Measurements from ENCODE around the gene YIF1A. TPM values are rescaled to one million over a fixed set of nuclear protein-coding genes. Genes with fewer than 3 reads are reported as not detected.

The YIF1A gene
- total RNA-seq, 1 donor from 2014 or later = 53.4 TPM

DNA sequence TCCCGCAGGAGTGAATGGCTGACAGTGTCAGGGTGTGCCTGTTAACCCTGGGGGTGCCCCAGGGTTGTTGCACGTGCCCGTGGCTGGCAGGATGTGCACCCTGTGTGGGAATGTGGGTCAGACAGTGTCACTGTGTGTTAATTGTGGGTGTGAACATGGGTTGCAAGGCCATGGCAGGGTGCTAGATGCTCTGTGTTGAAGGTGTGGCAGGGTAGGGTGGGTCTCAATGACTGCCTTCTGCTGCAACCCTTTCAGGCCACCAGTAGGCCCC, 39.0 kb upstream of the YIF1A start:
- Mint-ChIP-seq H3K4me1 (peaks cover 22% of the 10 kb centered on the region), H3K4me3 (no peak overlapping the region), H3K36me3 (ENCODE audit: low read depth) (no peaks in the 10 kb centered on the region), H3K27ac (no peak overlapping the region), H3K27me3 (no peaks in the 10 kb centered on the region), H3K9me3 (no peaks in the 10 kb centered on the region)
- ChIA-PET POLR2A (no interaction called here), CTCF (no interaction called here)
- TF ChIP-seq, protein P1, sequence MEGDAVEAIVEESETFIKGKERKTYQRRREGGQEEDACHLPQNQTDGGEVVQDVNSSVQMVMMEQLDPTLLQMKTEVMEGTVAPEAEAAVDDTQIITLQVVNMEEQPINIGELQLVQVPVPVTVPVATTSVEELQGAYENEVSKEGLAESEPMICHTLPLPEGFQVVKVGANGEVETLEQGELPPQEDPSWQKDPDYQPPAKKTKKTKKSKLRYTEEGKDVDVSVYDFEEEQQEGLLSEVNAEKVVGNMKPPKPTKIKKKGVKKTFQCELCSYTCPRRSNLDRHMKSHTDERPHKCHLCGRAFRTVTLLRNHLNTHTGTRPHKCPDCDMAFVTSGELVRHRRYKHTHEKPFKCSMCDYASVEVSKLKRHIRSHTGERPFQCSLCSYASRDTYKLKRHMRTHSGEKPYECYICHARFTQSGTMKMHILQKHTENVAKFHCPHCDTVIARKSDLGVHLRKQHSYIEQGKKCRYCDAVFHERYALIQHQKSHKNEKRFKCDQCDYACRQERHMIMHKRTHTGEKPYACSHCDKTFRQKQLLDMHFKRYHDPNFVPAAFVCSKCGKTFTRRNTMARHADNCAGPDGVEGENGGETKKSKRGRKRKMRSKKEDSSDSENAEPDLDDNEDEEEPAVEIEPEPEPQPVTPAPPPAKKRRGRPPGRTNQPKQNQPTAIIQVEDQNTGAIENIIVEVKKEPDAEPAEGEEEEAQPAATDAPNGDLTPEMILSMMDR (IDR thresholded peaks at IDR 0.05) = no peak
- intact Hi-C loops (cut with micrococcal nuclease) = loop anchor here (1.0 to 2.0 kb wide), 5 partner anchors 16 to 106 kb away; partner anchors contain the start of genes BRMS1 and YIF1A
- no peak for DNase-seq
- ATAC-seq (ENCODE audit: low read depth) = no peak

DNA sequence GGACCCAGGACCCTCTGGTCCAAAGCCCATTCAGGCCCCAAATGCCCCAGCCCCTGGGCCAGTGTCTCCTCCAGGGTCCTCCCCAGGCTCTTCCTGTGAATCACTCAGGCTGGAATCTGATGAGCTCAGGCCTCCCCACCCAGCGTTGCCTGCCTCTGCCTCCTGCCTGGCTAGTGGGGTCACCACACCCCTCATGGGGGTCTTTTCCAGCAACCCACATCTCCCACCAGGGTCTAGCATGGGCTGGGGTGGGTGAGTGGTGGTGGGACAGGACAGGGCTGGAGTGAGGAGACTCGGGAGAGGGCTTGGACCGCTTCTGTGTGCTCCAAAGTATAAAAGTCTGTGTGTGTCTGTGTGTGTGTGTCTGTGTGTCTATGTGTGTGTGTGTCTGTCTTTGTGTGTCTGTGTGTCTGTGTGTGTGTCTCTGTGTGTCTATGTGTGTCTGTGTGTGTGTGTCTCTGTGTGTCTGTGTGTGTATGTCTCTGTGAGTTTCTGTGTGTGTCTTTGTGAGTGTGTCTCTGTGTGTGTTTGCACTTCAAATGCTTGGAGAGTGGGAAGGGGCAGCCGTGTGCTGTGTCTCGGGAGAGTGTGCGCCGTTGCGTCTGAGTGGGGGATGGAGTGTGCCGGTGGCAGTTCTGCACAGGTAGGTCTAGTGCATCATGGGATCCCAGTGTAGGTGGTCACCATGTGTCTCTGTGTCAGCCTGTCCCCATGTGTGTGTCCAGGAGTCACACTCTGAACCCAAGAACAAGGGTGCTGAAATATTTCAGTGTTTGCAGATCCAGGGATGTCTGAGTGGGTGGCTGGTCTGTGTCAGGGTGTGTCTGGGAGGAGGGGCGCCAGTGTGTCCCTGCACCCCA, 38.5 kb upstream of the YIF1A start:
- intact Hi-C loops (cut with micrococcal nuclease) = loop anchor here (1.0 to 2.0 kb wide), 5 partner anchors 15 to 105 kb away; partner anchors contain the start of genes BRMS1 and YIF1A
- CTCF ChIA-PET = interaction anchor here (2.7 kb wide), 1 partner anchor 16 kb away, joined by 12 read pairs; no protein-coding TSS in a partner anchor
- POLR2A ChIA-PET = interaction anchor here (1.3 to 1.4 kb wide), 2 partner anchors 9 to 15 kb away, joined by 6 to 10 read pairs; no protein-coding TSS in a partner anchor
- no peak for DNase-seq
- Mint-ChIP-seq H3K9me3 (no peaks in the 10 kb centered on the region), H3K27ac (no peak overlapping the region), H3K27me3 (no peaks in the 10 kb centered on the region), H3K36me3 (ENCODE audit: low read depth) (no peaks in the 10 kb centered on the region), H3K4me3 (no peak overlapping the region), H3K4me1 (peaks cover 22% of the 10 kb centered on the region)
- TF ChIP-seq, protein P1 (IDR thresholded peaks at IDR 0.05) = no peak
- no peak for ATAC-seq (ENCODE audit: low read depth)

DNA sequence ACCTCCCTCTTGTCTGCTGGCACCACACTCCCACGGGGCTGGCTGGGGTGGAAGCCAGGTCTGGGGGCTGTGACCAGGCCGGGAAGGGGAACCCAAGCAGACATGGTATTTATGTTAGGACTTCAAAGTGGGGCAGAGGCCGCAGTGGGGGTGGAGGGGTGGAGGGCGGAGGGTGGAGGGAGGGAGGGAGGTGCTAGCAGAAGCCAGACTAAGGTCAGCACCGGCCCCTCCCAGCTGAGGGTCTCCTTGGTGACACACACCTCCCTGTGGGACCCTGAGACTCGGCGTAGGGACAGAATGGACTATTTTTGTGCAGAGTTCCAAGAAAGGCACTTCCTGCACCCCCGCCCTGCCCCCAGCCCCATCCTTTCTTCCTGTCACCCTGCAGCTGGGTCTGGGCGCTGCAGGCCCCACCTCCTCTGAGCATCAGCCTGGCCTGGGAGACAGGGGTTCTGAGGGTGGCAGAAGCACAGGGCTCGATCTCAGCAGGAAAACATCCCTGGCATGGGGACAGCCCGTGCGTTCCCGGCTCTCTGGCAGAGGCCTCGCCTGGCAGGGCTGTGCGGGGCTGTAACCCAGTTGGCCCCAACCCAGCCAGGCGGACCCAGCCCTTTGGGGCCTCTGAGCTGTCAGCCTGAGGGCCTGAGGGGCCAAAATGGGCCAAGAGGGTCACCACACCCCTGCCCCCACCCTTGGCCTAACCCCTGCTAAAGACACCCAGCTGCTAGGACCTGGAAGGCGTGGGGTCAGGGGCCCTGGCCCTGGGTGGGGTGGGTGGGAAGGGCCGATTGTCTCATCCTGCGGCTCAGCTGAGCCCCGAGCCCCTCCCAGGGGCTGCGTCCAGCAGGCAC, 37.5 kb upstream of the YIF1A start:
- H3K27me3 Mint-ChIP-seq = no peaks in the 10 kb centered on the region
- no peak overlapping the region for H3K27ac Mint-ChIP-seq
- TF ChIP-seq, protein P1 (IDR thresholded peaks at IDR 0.05) = no peak
- H3K36me3 Mint-ChIP-seq (ENCODE audit: low read depth) = no peaks in the 10 kb centered on the region
- intact Hi-C loops (cut with micrococcal nuclease) = no loop called here
- ChIA-PET POLR2A (interaction anchor here (1.3 to 1.4 kb wide), 2 partner anchors 8 to 14 kb away, joined by 6 to 10 read pairs; no protein-coding TSS in a partner anchor), CTCF (interaction anchor here (2.7 kb wide), 1 partner anchor 15 kb away, joined by 12 read pairs; no protein-coding TSS in a partner anchor)
- ATAC-seq (ENCODE audit: low read depth) = no peak
- H3K9me3 Mint-ChIP-seq = no peaks in the 10 kb centered on the region
- no peak overlapping the region for H3K4me3 Mint-ChIP-seq
- DNase-seq = no peak
- peaks cover 22% of the 10 kb centered on the region for H3K4me1 Mint-ChIP-seq

DNA sequence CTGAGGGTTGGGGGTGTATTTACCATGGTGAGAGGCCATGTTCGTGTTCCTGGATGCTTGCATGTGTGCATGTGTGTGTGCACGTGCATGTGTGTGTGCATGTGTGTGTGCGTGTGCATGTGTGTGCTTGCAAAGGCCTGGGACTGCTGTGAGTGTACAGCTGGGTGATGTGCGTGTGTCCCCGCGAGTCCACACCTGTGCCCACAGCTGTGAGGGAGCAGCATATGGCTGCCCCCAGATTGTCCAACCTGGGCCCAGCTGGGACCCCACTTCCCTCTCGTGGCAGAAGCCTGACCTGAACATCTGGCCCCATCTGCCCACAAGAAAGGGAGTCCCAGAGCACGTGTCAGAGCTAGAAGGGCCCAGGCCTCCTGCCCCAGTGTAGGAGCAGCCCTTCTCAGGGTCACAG, 36.3 kb upstream of the YIF1A start:
- TF ChIP-seq, protein P1 (IDR thresholded peaks at IDR 0.05) = no peak
- ATAC-seq (ENCODE audit: low read depth) = no peak
- CTCF ChIA-PET = interaction anchor here (2.7 kb wide), 1 partner anchor 13 kb away, joined by 12 read pairs; no protein-coding TSS in a partner anchor
- DNase-seq = no peak
- H3K27me3 Mint-ChIP-seq = no peaks in the 10 kb centered on the region
- H3K4me1 Mint-ChIP-seq = peaks cover 22% of the 10 kb centered on the region
- H3K4me3 Mint-ChIP-seq = no peak overlapping the region
- no peaks in the 10 kb centered on the region for H3K9me3 Mint-ChIP-seq
- no peak overlapping the region for H3K27ac Mint-ChIP-seq
- POLR2A ChIA-PET = interaction anchor here (1.9 kb wide), 1 partner anchor 13 kb away, joined by 12 read pairs; no protein-coding TSS in a partner anchor
- no peaks in the 10 kb centered on the region for H3K36me3 Mint-ChIP-seq (ENCODE audit: low read depth)
- intact Hi-C loops (cut with micrococcal nuclease) = no loop called here

Data from activated B cell treated with CpG ODN at 0.5 μM for 24 hours (primary cell).